HepG2 (cell line): Measurements from ENCODE around the gene MCAT. TPM values are rescaled to one million over a fixed set of nuclear protein-coding genes. Genes with fewer than 3 reads are reported as not detected.
A peak's percentile ranks its signal among the peaks of the same experiment; 100 is the strongest.

Experiments
- ATAC-seq: fragments of 200-7000 bp; cut with Tn5 transposase; 3 replicates; pipeline ENCODE4 v1.9.1; 2020; ENCODE audit warnings: mild to moderate bottlenecking, moderate library complexity
- BruUV-seq: library from RNA; stranded (reverse); fragments of 400-500 nt; replicated peaks from 2 replicates; lab custom pipeline; 2021; lab: Mats Ljungman, UMichigan
- CTCF ChIA-PET: fragments of 300-600 bp; formaldehyde crosslinking; extraction: SDS; loops from one replicate; lab custom pipeline; 2021; ENCODE audit warnings: low total read pairs, inconsistent platforms, low intra/inter-chr PET ratio; lab: Yijun Ruan, JAX
- POLR2A ChIA-PET: fragments of 350-600 bp; sonication (Branson Sonifier 250); formaldehyde crosslinking; loops from one replicate; lab custom pipeline; 2020; ENCODE audit warnings: antibody characterized with exemption, inconsistent platforms; lab: Yijun Ruan, JAX
- DNase-seq: peaks from one replicate; pipeline ENCODE4 v3.0.0-alpha.2; 2015; ENCODE audit warnings: low spot score
- FAIRE-seq: peaks from 3 replicates; lab custom pipeline; 2011; peaks lifted over from hg19 to GRCh38; lab: Jason Lieb, UNC
- H2AFZ ChIP-seq: one replicate; pipeline ENCODE4 v1.6.1; 2011; ENCODE audit warnings: low read length, inconsistent platforms
- H3K27ac ChIP-seq: fragments of 300-600 bp; 3 replicates; pipeline ENCODE4 v1.8.0; 2011; ENCODE audit warnings: mixed run types, mild to moderate bottlenecking, mixed read lengths, low read length, inconsistent platforms; ENCODE audit not compliant: insufficient read depth; ENCODE audit errors: extremely low read length
- H3K27me3 ChIP-seq, 2 experiments: fragments of 200-600 bp in 1 of 2; 2 replicates in 1 of 2; 3 replicates in 1 of 2; pipeline versions ENCODE4 v1.6.0 to v1.8.0; 2011; ENCODE audit warnings: low read length in 2 of 2, mild to moderate bottlenecking in 2 of 2, moderate library complexity in 2 of 2, inconsistent platforms in 1 of 2; ENCODE audit not compliant: insufficient read depth in 2 of 2, control insufficient read depth in 1 of 2
- H3K36me3 ChIP-seq, 2 experiments: fragments of 200-600 bp in 1 of 2; replicated peaks in 1 of 2; 2 replicates in 1 of 2; 3 replicates in 1 of 2; pipeline versions ENCODE4 v1.5.1 to v1.8.0; 2011; ENCODE audit warnings: low read length in 2 of 2, inconsistent platforms in 1 of 2; ENCODE audit not compliant: insufficient read depth in 2 of 2, control insufficient read depth in 1 of 2
- H3K4me1 ChIP-seq: 2 replicates; pipeline ENCODE4 v1.5.1; 2012; ENCODE audit warnings: low read length, inconsistent platforms; ENCODE audit not compliant: insufficient read depth
- H3K4me2 ChIP-seq: 2 replicates; pipeline ENCODE4 v1.6.0; 2011; ENCODE audit warnings: low read depth, low read length, inconsistent platforms
- H3K4me3 ChIP-seq, 3 experiments: fragments of 200-600 bp in 1 of 3; sonication (generic), shearing (Covaris generic) in 1 of 3; replicated peaks in 1 of 3; 2 replicates each; pipeline ENCODE4 v1.5.1; 2011 to 2016; ENCODE audit warnings: low read length in 3 of 3, inconsistent platforms in 2 of 3, low read depth in 2 of 3, mild to moderate bottlenecking in 2 of 3, control low read depth in 1 of 3, mixed read lengths in 1 of 3; ENCODE audit not compliant: insufficient read depth in 1 of 3
- H3K79me2 ChIP-seq: one replicate; pipeline ENCODE4 v1.6.1; 2011; ENCODE audit warnings: low read length, inconsistent platforms; ENCODE audit not compliant: insufficient read depth
- H3K9ac ChIP-seq: 2 replicates; pipeline ENCODE4 v1.6.0; 2011; ENCODE audit warnings: mild to moderate bottlenecking, low read depth, low read length, inconsistent platforms; ENCODE audit not compliant: insufficient read depth
- H3K9me3 ChIP-seq: 2 replicates; pipeline ENCODE4 v1.5.1; 2012; ENCODE audit warnings: mild to moderate bottlenecking, low read length
- H4K20me1 ChIP-seq: 2 replicates; pipeline ENCODE4 v1.6.0; 2011; ENCODE audit warnings: inconsistent platforms, mild to moderate bottlenecking, low read length, moderate library complexity; ENCODE audit not compliant: insufficient read depth
- CCDC6 ChIP-seq: sonication (generic); formaldehyde crosslinking; IDR thresholded peaks from 2 replicates; pipeline ENCODE4 v1.8.1; 2022; ENCODE audit warnings: mild to moderate bottlenecking, missing genetic modification reagents, moderate library complexity
- CREM ChIP-seq, 2 experiments: sonication (generic) in 1 of 2; formaldehyde crosslinking in 1 of 2; IDR thresholded peaks; 2 replicates each; pipeline versions ENCODE4 v1.4.0 to v1.6.1; 2016 to 2020; ENCODE audit warnings: antibody characterized with exemption in 1 of 2, mild to moderate bottlenecking in 1 of 2, missing genetic modification reagents in 1 of 2
- POLR2AphosphoS5 ChIP-seq: IDR thresholded peaks from 2 replicates; pipeline ENCODE4 v1.6.1; 2012; ENCODE audit warnings: low read depth, low read length
- SMAD3 ChIP-seq: sonication (generic); formaldehyde crosslinking; IDR thresholded peaks from 2 replicates; pipeline ENCODE4 v1.4.0; 2020; ENCODE audit warnings: missing genetic modification reagents
- SNAPC2 ChIP-seq: sonication (generic); formaldehyde crosslinking; IDR thresholded peaks from 2 replicates; pipeline ENCODE4 v1.8.1; 2022; ENCODE audit warnings: mild to moderate bottlenecking, missing genetic modification reagents
- TOE1 ChIP-seq: sonication (generic); formaldehyde crosslinking; IDR thresholded peaks from 2 replicates; pipeline ENCODE4 v1.4.0; 2020; ENCODE audit warnings: mild to moderate bottlenecking, missing genetic modification reagents
- ZBTB42 ChIP-seq: sonication (generic); formaldehyde crosslinking; IDR thresholded peaks from 2 replicates; pipeline ENCODE4 v1.5.0; 2020; ENCODE audit warnings: mild to moderate bottlenecking, missing genetic modification reagents
- ZNF253 ChIP-seq: sonication (generic); formaldehyde crosslinking; IDR thresholded peaks from 2 replicates; pipeline ENCODE4 v1.8.0; 2022; ENCODE audit warnings: mild to moderate bottlenecking, missing genetic modification reagents, borderline replicate concordance
- ZNF430 ChIP-seq: sonication (generic); formaldehyde crosslinking; IDR thresholded peaks from 2 replicates; pipeline ENCODE4 v1.9.0; 2021; ENCODE audit warnings: mild to moderate bottlenecking, missing genetic modification reagents
- ZNF501 ChIP-seq: sonication (generic); formaldehyde crosslinking; IDR thresholded peaks from 2 replicates; pipeline ENCODE4 v1.5.1; 2020; ENCODE audit warnings: mild to moderate bottlenecking, moderate library complexity, missing genetic modification reagents
- ZNF788 ChIP-seq: sonication (generic); formaldehyde crosslinking; IDR thresholded peaks from 2 replicates; pipeline ENCODE4 v1.5.0; 2020; ENCODE audit warnings: mild to moderate bottlenecking, missing genetic modification reagents, borderline replicate concordance
- WGBS: methylation state at CpG from one replicate; pipeline ENCODE4 v1.1.6; 2017; ENCODE audit warnings: low lambda C conversion rate; 5-methylcytosine and 5-hydroxymethylcytosine counted together
- in situ Hi-C: cut with HindIII; loops from 2 replicates; pipeline ENCODE4 v1.10.0; 2017; ENCODE audit warnings: low pct_unique_long_range_greater_than_20kb; ENCODE audit not compliant: extremely low pct_ligation_motif_present
- intact Hi-C: fragments of 100-400 bp; cut with micrococcal nuclease; formaldehyde crosslinking; loops from one replicate; pipeline ENCODE4 v1.10.0; 2022; ENCODE audit not compliant: unreplicated experiment
- polyA plus RNA-seq, 8 experiments: library from polyadenylated mRNA; depleted of rRNA in 3 of 8; stranded (reverse) in 7 of 8; unstranded in 1 of 8; fragments of >200 nt; fragmentation: Illumina TruSeq in 4 of 8; extraction: Trizol in 4 of 8; gene quantifications; 2 replicates each; pipeline versions ENCODE4 v1.2.1 to v1.2.3, GENCODE V29; 2011 to 2016; ENCODE audit warnings: low read depth in 4 of 8, missing spikeins in 1 of 8, mixed read lengths in 1 of 8; ENCODE audit not compliant: insufficient read depth in 1 of 8
- total RNA-seq, 5 experiments: library from RNA; depleted of rRNA; stranded (reverse); fragments of >200 nt; fragmentation: Illumina TruSeq; extraction: Trizol; gene quantifications; 2 replicates each; pipeline ENCODE4 v1.2.3, GENCODE V29; 2016; ENCODE audit warnings: low read depth in 1 of 5
- TF ChIP-seq, protein P1 (sequence below): IDR thresholded peaks from 2 replicates; pipeline ENCODE4 v1.6.1; 2016; ENCODE audit warnings: control low read depth
- TF ChIP-seq, protein P2 (sequence below): sonication (generic); formaldehyde crosslinking; IDR thresholded peaks from 2 replicates; pipeline ENCODE4 v1.5.0; 2020; ENCODE audit warnings: mild to moderate bottlenecking, missing genetic modification reagents
- TF ChIP-seq, protein P3 (sequence below): sonication (generic); formaldehyde crosslinking; IDR thresholded peaks from 2 replicates; pipeline ENCODE4 v1.4.0; 2020; ENCODE audit warnings: missing genetic modification reagents, borderline replicate concordance

Gene MCAT
- total and polyA plus RNA-seq, 2 of the 13 experiments (the other 11 are each of a cell fraction or from before 2014, with no cell fraction given), result 9.3 to 16.7 TPM

DNA sequence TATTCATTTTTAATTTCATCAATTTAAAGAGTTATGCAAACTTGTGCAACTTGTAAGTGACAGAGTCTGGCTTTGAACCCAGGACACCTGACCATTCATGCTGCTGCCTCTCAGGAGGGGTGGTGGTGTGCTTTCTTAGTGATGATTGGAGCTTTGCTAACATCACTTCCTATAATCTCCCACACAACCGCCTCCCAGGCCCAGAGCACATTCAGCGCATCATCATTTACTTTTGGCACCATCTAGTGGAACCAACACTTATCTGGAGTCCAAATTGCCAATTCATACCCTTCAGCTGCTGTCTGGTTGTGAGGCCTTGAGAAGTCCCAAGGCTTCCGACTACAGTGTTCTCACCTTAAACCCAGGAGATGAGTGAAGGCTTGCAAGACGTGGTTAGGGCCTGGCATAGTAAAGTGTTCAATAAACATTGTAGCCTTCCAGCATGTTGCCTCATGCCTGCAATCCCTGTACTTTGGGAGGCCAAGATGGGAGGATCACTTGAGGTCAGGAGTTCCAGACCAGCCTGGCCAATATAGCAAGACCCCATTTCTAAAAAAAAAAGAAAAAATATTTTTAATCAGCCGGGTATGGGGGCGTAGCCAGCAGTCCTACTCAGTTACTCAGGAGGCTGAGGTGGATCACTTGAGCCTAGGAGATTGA lies 52.9 kb downstream of the MCAT start:
- intact Hi-C loops, result loop anchor here (5.0 kb wide), 2 partner anchors 37 to 468 kb away; no protein-coding TSS in a partner anchor
- H4K20me1 ChIP-seq, result no peaks in the 10 kb centered on the region
- peak overlapping the region in 1 of 3 experiments; percentile 86; a peak in 1 of 6 replicates for H3K4me3 ChIP-seq
- no peak overlapping the region for H2AFZ ChIP-seq
- H3K9ac ChIP-seq, result no peak overlapping the region
- no TSS peak for BruUV-seq
- ChIA-PET CTCF (interaction anchor here (1.5 to 1.8 kb wide), 2 partner anchors 223 to 310 kb away, joined by 3 to 4 read pairs; no protein-coding TSS in a partner anchor), POLR2A (interaction anchor here (0.6 to 1.7 kb wide), 8 partner anchors 9 to 475 kb away, joined by 3 to 8 read pairs (median 4); partner anchors contain the start of genes PACSIN2 and POLDIP3)
- ATAC-seq (peak; percentile 45), DNase-seq (peak; percentile 88), FAIRE-seq (peak; percentile 95)
- H3K4me1 ChIP-seq, result peaks cover 37% of the 10 kb centered on the region
- no peaks in the 10 kb centered on the region for H3K9me3 ChIP-seq
- peak overlapping the region; percentile 88 for H3K4me2 ChIP-seq
- WGBS, result 18% methylated on average over 6 of the region's 6 CpGs
- in situ Hi-C loops, result no loop called here
- no peaks in the 10 kb centered on the region for H3K27me3 ChIP-seq
- no peak overlapping the region for H3K27ac ChIP-seq
- no peaks in the 10 kb centered on the region for H3K36me3 ChIP-seq
- H3K79me2 ChIP-seq, result no peaks in the 10 kb centered on the region
- no peak for TF ChIP-seq ZNF430 (CRISPR knock-in tag)
- no peak for TF ChIP-seq ZNF501 (CRISPR knock-in tag)
- no peak for TF ChIP-seq SMAD3 (CRISPR knock-in tag)
- no peak for TF ChIP-seq ZNF253 (CRISPR knock-in tag)
- TF ChIP-seq POLR2AphosphoS5, result no peak
- no peak; the same call in 1 of the 2 replicates for TF ChIP-seq ZNF788 (CRISPR knock-in tag)
- TF ChIP-seq SNAPC2, result no peak
- no peak for TF ChIP-seq ZBTB42 (CRISPR knock-in tag)
- TF ChIP-seq, protein P1, sequence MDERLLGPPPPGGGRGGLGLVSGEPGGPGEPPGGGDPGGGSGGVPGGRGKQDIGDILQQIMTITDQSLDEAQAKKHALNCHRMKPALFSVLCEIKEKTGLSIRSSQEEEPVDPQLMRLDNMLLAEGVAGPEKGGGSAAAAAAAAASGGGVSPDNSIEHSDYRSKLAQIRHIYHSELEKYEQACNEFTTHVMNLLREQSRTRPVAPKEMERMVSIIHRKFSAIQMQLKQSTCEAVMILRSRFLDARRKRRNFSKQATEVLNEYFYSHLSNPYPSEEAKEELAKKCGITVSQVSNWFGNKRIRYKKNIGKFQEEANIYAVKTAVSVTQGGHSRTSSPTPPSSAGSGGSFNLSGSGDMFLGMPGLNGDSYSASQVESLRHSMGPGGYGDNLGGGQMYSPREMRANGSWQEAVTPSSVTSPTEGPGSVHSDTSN (CRISPR knock-in tag), result no peak
- TF ChIP-seq TOE1 (CRISPR knock-in tag), result no peak
- 0 out of 2 replicates have a peak, but pooled peaks have one; percentile 23 for TF ChIP-seq CREM (IDR thresholded peaks at IDR 0.05)
- TF ChIP-seq CREM (CRISPR knock-in tag; IDR thresholded peaks at IDR 0.05), result no peak
- TF ChIP-seq, protein P2, sequence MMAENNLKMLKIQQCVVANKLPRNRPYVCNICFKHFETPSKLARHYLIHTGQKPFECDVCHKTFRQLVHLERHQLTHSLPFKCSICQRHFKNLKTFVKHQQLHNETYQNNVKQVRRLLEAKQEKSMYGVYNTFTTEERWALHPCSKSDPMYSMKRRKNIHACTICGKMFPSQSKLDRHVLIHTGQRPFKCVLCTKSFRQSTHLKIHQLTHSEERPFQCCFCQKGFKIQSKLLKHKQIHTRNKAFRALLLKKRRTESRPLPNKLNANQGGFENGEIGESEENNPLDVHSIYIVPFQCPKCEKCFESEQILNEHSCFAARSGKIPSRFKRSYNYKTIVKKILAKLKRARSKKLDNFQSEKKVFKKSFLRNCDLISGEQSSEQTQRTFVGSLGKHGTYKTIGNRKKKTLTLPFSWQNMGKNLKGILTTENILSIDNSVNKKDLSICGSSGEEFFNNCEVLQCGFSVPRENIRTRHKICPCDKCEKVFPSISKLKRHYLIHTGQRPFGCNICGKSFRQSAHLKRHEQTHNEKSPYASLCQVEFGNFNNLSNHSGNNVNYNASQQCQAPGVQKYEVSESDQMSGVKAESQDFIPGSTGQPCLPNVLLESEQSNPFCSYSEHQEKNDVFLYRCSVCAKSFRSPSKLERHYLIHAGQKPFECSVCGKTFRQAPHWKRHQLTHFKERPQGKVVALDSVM (CRISPR knock-in tag), result peak; percentile 63
- TF ChIP-seq, protein P3, sequence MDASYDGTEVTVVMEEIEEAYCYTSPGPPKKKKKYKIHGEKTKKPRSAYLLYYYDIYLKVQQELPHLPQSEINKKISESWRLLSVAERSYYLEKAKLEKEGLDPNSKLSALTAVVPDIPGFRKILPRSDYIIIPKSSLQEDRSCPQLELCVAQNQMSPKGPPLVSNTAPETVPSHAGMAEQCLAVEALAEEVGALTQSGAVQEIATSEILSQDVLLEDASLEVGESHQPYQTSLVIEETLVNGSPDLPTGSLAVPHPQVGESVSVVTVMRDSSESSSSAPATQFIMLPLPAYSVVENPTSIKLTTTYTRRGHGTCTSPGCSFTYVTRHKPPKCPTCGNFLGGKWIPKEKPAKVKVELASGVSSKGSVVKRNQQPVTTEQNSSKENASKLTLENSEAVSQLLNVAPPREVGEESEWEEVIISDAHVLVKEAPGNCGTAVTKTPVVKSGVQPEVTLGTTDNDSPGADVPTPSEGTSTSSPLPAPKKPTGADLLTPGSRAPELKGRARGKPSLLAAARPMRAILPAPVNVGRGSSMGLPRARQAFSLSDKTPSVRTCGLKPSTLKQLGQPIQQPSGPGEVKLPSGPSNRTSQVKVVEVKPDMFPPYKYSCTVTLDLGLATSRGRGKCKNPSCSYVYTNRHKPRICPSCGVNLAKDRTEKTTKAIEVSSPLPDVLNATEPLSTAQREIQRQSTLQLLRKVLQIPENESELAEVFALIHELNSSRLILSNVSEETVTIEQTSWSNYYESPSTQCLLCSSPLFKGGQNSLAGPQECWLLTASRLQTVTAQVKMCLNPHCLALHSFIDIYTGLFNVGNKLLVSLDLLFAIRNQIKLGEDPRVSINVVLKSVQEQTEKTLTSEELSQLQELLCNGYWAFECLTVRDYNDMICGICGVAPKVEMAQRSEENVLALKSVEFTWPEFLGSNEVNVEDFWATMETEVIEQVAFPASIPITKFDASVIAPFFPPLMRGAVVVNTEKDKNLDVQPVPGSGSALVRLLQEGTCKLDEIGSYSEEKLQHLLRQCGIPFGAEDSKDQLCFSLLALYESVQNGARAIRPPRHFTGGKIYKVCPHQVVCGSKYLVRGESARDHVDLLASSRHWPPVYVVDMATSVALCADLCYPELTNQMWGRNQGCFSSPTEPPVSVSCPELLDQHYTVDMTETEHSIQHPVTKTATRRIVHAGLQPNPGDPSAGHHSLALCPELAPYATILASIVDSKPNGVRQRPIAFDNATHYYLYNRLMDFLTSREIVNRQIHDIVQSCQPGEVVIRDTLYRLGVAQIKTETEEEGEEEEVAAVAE, result no peak
- no peak for TF ChIP-seq CCDC6 (CRISPR knock-in tag)
